Esophagus muscularis mucosa (tissue), 4 donors: Measurements from ENCODE around the gene RTTN.

Experiments used
- EP300 ChIP-seq: sonication (generic); formaldehyde crosslinking; IDR thresholded peaks from one replicate; pipeline ENCODE4 v1.6.1; 2017; ENCODE audit warnings: antibody characterized with exemption
- POLR2A ChIP-seq: fragments of 450-650 bp; IDR thresholded peaks from one replicate; pipeline ENCODE4 v1.6.1; 2017; ENCODE audit warnings: antibody characterized with exemption, moderate library complexity, mild to moderate bottlenecking, low read depth
- POLR2AphosphoS5 ChIP-seq, 2 donors: sonication (generic); formaldehyde crosslinking; IDR thresholded peaks; one replicate each; pipeline ENCODE4 v1.6.1; 2017; ENCODE audit warnings: antibody characterized with exemption in 2 of 2
- TF ChIP-seq, protein P1 (sequence below), 3 experiments: fragments of 200-600 bp in 2 of 3; fragments of 450-650 bp in 1 of 3; sonication (generic) in 2 of 3; IDR thresholded peaks; one replicate each; pipeline ENCODE4 v1.5.1; 2017 to 2019; ENCODE audit warnings: antibody characterized with exemption in 3 of 3, mild to moderate bottlenecking in 2 of 3, moderate library complexity in 1 of 3

DNA sequence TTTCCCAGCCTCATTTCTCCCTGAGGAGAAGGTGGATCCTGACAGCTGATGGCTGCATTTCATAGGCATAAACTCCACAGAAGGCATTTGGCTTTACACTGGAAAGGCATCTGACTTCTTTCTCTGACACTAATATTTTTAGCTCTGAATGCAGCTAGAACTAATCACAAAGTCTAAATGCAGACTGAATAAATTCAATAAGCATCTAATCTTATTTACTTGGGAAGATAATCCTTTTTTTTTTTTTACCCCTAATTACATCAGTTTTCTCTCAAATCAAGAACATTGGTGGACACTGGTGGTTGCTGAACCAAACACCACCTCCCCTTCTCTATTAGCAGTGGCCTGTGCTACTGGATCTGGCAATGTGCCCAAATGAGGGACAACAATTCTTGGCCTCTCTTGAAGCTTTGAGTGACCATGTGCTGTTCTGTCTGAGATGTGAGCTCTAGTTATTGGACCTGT, 206.9 kb downstream of the RTTN start:
- TF ChIP-seq POLR2AphosphoS5 (IDR thresholded peaks at IDR 0.05) (no peak), POLR2A (no peak), EP300 (no peak)
- TF ChIP-seq, protein P1, sequence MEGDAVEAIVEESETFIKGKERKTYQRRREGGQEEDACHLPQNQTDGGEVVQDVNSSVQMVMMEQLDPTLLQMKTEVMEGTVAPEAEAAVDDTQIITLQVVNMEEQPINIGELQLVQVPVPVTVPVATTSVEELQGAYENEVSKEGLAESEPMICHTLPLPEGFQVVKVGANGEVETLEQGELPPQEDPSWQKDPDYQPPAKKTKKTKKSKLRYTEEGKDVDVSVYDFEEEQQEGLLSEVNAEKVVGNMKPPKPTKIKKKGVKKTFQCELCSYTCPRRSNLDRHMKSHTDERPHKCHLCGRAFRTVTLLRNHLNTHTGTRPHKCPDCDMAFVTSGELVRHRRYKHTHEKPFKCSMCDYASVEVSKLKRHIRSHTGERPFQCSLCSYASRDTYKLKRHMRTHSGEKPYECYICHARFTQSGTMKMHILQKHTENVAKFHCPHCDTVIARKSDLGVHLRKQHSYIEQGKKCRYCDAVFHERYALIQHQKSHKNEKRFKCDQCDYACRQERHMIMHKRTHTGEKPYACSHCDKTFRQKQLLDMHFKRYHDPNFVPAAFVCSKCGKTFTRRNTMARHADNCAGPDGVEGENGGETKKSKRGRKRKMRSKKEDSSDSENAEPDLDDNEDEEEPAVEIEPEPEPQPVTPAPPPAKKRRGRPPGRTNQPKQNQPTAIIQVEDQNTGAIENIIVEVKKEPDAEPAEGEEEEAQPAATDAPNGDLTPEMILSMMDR (IDR thresholded peaks at IDR 0.05): no peak
